Activated T-cell treated with anti-CD3 and anti-CD28 coated beads, Interleukin-2, amount 50 U/mL, for 24 hours (primary cell): ENCODE data around the gene SERINC2.

Source experiments
- DNase-seq: peaks from one replicate; pipeline ENCODE4 v3.0.0-alpha.2; 2020
- H3K27ac Mint-ChIP-seq: 2 replicates; pipeline ENCODE4 v1.8.0; 2020; ENCODE audit warnings: mild to moderate bottlenecking, mixed read lengths
- H3K27me3 Mint-ChIP-seq: 2 replicates; pipeline ENCODE4 v1.8.0; 2020; ENCODE audit warnings: mixed read lengths
- H3K36me3 Mint-ChIP-seq: 2 replicates; pipeline ENCODE4 v1.8.0; 2020; ENCODE audit warnings: low read depth, mixed read lengths
- H3K4me1 Mint-ChIP-seq: 2 replicates; pipeline ENCODE4 v1.8.0; 2020; ENCODE audit warnings: low read depth, mixed read lengths
- H3K4me3 Mint-ChIP-seq: 2 replicates; pipeline ENCODE4 v1.8.0; 2020; ENCODE audit warnings: mild to moderate bottlenecking, moderate library complexity, mixed read lengths
- H3K9me3 Mint-ChIP-seq: 2 replicates; pipeline ENCODE4 v1.8.0; 2020; ENCODE audit warnings: mixed read lengths

The SERINC2 gene

GRCh38 chr1:31414980-31415370 lies 2.0 kb downstream of the SERINC2 start:
- H3K36me3 Mint-ChIP-seq: no peaks in the 10 kb centered on the region
- no peak overlapping the region for H3K27ac Mint-ChIP-seq
- H3K27me3 Mint-ChIP-seq: peaks cover 69% of the 10 kb centered on the region
- DNase-seq: no peak
- H3K9me3 Mint-ChIP-seq: no peaks in the 10 kb centered on the region
- H3K4me1 Mint-ChIP-seq: peaks cover 9% of the 10 kb centered on the region
- no peak overlapping the region for H3K4me3 Mint-ChIP-seq

DNA sequence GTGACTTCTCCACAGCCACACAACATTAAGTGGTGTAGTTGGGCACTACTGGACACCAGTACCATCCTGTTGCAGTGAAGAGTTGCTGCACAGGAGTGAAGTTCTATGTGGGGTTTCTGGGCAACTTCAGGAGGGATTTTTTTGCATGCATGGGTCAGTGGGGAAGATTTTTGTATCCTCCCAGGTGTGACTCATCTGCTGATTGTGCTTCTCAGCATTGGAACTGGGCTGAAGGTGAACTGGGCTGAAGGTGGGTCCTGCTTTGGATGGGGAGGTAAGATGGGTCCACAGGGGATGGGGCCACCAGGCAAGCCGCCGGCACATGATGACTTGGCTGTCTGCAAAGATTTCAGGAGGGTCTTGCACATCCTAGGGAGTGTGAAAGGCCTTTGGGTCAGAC lies 2.6 kb downstream of the SERINC2 start:
- no peak overlapping the region for H3K4me3 Mint-ChIP-seq
- H3K9me3 Mint-ChIP-seq: no peaks in the 10 kb centered on the region
- DNase-seq: no peak
- H3K4me1 Mint-ChIP-seq: peaks cover 9% of the 10 kb centered on the region
- no peaks in the 10 kb centered on the region for H3K36me3 Mint-ChIP-seq
- no peak overlapping the region for H3K27ac Mint-ChIP-seq
- H3K27me3 Mint-ChIP-seq: peaks cover 64% of the 10 kb centered on the region

DNA sequence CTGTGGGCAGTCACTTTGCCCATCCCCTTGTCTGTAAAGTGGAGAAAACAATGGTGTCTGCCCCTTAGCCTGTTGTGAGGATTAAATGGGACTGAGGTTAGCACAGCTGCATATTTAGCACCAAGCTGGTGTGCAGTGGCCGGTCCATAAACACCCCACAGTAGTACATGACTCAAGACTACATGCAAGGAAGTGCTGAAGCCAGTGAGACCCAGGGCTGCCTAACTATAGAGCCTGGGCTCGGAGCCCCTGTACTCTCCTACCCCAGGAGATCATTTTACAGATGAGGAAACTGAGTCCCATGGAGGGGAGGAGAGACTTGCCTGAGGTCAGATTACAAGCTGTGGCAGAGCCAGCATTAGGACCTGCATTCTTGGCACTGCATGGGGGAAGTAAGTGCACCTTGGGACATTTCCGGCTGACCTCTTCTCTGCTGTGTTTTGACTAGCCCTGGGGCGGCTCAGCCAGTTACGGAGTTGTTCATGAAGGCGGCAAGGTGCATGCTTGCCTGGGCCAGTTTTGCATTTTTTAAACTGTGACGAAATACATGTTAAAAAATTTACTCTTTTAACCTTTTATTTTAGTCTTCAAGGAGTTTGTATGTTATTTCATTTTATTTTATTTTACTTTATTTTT lies 3.2 kb downstream of the SERINC2 start:
- Mint-ChIP-seq H3K4me3 (no peak overlapping the region), H3K9me3 (no peaks in the 10 kb centered on the region), H3K4me1 (peaks cover 9% of the 10 kb centered on the region), H3K36me3 (no peaks in the 10 kb centered on the region), H3K27ac (no peak overlapping the region), H3K27me3 (peaks cover 64% of the 10 kb centered on the region)
- DNase-seq: no peak

GRCh38 chr1:31417148-31417547 lies 4.1 kb downstream of the SERINC2 start:
- no peaks in the 10 kb centered on the region for H3K9me3 Mint-ChIP-seq
- no peak overlapping the region for H3K4me3 Mint-ChIP-seq
- no peak for DNase-seq
- H3K36me3 Mint-ChIP-seq: no peaks in the 10 kb centered on the region
- peaks cover 9% of the 10 kb centered on the region for H3K4me1 Mint-ChIP-seq
- H3K27ac Mint-ChIP-seq: no peak overlapping the region
- peaks cover 57% of the 10 kb centered on the region for H3K27me3 Mint-ChIP-seq

GRCh38 chr1:31418626-31419323 lies 5.8 kb downstream of the SERINC2 start:
- Mint-ChIP-seq H3K36me3 (no peaks in the 10 kb centered on the region), H3K27ac (no peak overlapping the region), H3K9me3 (no peaks in the 10 kb centered on the region)

GRCh38 chr1:31420716-31421115 lies 7.7 kb downstream of the SERINC2 start:
- H3K4me1 Mint-ChIP-seq: peaks cover 1% of the 10 kb centered on the region
- H3K9me3 Mint-ChIP-seq: no peaks in the 10 kb centered on the region
- DNase-seq: no peak
- no peak overlapping the region for H3K27ac Mint-ChIP-seq
- H3K36me3 Mint-ChIP-seq: no peaks in the 10 kb centered on the region
- H3K27me3 Mint-ChIP-seq: peaks cover 55% of the 10 kb centered on the region
- no peak overlapping the region for H3K4me3 Mint-ChIP-seq

More at GRCh38 chr1:31418626-31419323, 5.8 kb downstream of the SERINC2 start:
- H3K4me1 Mint-ChIP-seq: peaks cover 3% of the 10 kb centered on the region
- no peak overlapping the region for H3K4me3 Mint-ChIP-seq
- peaks cover 63% of the 10 kb centered on the region for H3K27me3 Mint-ChIP-seq
- DNase-seq: no peak

DNA sequence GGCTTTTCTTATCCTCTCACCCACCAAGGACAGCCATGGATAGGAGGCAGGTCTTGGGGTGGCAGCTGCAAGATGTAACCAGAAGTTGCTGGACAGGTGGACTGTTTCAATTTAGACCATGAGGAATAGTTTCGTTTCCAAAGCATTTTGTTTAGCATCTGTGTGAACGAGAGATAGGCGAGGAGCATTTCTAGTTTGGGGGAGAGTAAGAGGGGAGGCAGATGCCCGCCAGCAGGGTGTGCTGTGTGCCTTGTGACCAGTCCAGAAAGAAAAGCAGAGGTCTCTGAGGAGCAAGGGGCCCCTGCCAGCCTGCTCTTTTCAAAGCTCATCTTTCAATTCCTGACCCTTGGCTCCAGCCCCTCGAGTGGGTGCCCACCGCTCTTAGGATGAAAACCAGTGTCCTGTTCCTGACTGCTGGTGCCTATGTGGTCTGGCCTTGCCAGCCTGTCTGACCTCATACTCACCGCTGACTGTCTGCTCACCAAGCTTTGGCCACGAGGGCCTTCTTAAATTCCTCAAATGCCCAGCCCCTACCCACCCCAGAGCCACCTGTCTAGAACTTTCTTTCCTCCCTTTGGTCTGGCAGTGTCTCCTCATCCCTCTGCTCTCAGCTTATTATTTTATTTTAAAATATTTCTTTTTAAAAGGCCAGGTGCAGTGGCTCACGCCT lies 8.5 kb downstream of the SERINC2 start:
- Mint-ChIP-seq H3K9me3 (no peaks in the 10 kb centered on the region), H3K36me3 (no peaks in the 10 kb centered on the region), H3K4me1 (peaks cover 1% of the 10 kb centered on the region), H3K4me3 (no peak overlapping the region), H3K27me3 (peaks cover 49% of the 10 kb centered on the region), H3K27ac (no peak overlapping the region)
- DNase-seq: no peak

- H3K27ac Mint-ChIP-seq: no peak overlapping the region
- DNase-seq: peak; percentile 84
- peaks cover 42% of the 10 kb centered on the region for H3K27me3 Mint-ChIP-seq
- H3K36me3 Mint-ChIP-seq: no peaks in the 10 kb centered on the region
- peaks cover 1% of the 10 kb centered on the region for H3K4me1 Mint-ChIP-seq
- no peaks in the 10 kb centered on the region for H3K9me3 Mint-ChIP-seq
- no peak overlapping the region for H3K4me3 Mint-ChIP-seq
Measured at GRCh38 chr1:31422505-31423319, 9.7 kb downstream of the SERINC2 start.

- no peaks in the 10 kb centered on the region for H3K36me3 Mint-ChIP-seq
- DNase-seq: no peak
- no peak overlapping the region for H3K27ac Mint-ChIP-seq
- no peaks in the 10 kb centered on the region for H3K9me3 Mint-ChIP-seq
- H3K27me3 Mint-ChIP-seq: peaks cover 41% of the 10 kb centered on the region
- no peak overlapping the region for H3K4me3 Mint-ChIP-seq
- H3K4me1 Mint-ChIP-seq: peaks cover 1% of the 10 kb centered on the region
Measured at GRCh38 chr1:31423418-31423947, 10.5 kb downstream of the SERINC2 start.

DNA sequence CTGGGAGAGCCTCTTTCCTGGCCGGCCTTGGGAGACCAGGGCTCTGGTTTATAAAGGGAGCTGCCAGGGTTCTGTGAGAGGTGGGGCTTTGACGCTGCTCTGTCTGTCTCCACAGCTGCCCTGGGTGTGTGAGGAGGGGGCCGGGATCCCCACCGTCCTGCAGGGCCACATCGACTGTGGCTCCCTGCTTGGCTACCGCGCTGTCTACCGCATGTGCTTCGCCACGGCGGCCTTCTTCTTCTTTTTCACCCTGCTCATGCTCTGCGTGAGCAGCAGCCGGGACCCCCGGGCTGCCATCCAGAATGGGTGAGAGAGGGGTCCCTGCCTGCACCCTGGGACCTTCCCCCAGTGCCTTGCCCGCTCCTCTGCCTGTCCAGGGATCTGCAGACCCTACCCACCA lies 11.6 kb downstream of the SERINC2 start:
- Mint-ChIP-seq H3K27me3 (peaks cover 35% of the 10 kb centered on the region), H3K27ac (no peak overlapping the region), H3K4me3 (no peak overlapping the region), H3K9me3 (no peaks in the 10 kb centered on the region), H3K4me1 (peaks cover 1% of the 10 kb centered on the region), H3K36me3 (no peaks in the 10 kb centered on the region)
- no peak for DNase-seq

GRCh38 chr1:31425301-31426081 lies 12.5 kb downstream of the SERINC2 start:
- H3K27me3 Mint-ChIP-seq: peaks cover 35% of the 10 kb centered on the region
- no peak for DNase-seq
- no peaks in the 10 kb centered on the region for H3K36me3 Mint-ChIP-seq
- H3K9me3 Mint-ChIP-seq: no peaks in the 10 kb centered on the region
- H3K4me1 Mint-ChIP-seq: peaks cover 1% of the 10 kb centered on the region
- no peak overlapping the region for H3K4me3 Mint-ChIP-seq
- no peak overlapping the region for H3K27ac Mint-ChIP-seq

GRCh38 chr1:31426249-31426922 lies 13.4 kb downstream of the SERINC2 start:
- Mint-ChIP-seq H3K27ac (no peak overlapping the region), H3K4me1 (peaks cover 1% of the 10 kb centered on the region), H3K27me3 (peaks cover 28% of the 10 kb centered on the region), H3K4me3 (no peak overlapping the region), H3K9me3 (no peaks in the 10 kb centered on the region), H3K36me3 (no peaks in the 10 kb centered on the region)
- DNase-seq: no peak

DNA sequence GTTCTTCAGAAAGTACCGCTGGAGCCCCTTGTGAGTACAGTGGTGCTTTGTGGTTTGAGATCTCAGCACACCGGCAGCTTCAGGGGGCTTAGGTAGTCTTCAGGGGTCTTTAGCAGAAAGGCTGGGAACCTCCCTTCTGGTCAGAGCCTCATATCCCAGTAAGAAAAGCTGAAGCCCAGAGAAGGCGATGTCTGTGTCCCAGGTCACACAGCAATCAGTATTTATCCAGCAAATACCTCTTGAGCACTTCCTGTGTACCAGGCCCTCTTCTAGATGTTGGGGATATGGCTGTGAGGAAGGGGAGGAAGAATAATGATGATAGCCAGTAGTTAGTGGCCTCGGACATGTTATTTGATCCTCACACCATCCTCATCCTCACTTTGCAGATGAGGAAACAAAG lies 14.3 kb downstream of the SERINC2 start:
- Mint-ChIP-seq H3K27ac (no peak overlapping the region), H3K4me3 (no peak overlapping the region), H3K4me1 (peaks cover 1% of the 10 kb centered on the region), H3K27me3 (peaks cover 27% of the 10 kb centered on the region), H3K9me3 (no peaks in the 10 kb centered on the region), H3K36me3 (no peaks in the 10 kb centered on the region)
- no peak for DNase-seq
